GM18868 (cell line): ENCODE results near the gene PIR.

Experiments
- ATAC-seq: cut with Tn5 transposase; IDR thresholded peaks from one replicate; pipeline ENCODE4 v1.9.1; 2021; ENCODE audit warnings: mild to moderate bottlenecking, moderate library complexity; ENCODE audit not compliant: unreplicated experiment

Gene PIR

DNA sequence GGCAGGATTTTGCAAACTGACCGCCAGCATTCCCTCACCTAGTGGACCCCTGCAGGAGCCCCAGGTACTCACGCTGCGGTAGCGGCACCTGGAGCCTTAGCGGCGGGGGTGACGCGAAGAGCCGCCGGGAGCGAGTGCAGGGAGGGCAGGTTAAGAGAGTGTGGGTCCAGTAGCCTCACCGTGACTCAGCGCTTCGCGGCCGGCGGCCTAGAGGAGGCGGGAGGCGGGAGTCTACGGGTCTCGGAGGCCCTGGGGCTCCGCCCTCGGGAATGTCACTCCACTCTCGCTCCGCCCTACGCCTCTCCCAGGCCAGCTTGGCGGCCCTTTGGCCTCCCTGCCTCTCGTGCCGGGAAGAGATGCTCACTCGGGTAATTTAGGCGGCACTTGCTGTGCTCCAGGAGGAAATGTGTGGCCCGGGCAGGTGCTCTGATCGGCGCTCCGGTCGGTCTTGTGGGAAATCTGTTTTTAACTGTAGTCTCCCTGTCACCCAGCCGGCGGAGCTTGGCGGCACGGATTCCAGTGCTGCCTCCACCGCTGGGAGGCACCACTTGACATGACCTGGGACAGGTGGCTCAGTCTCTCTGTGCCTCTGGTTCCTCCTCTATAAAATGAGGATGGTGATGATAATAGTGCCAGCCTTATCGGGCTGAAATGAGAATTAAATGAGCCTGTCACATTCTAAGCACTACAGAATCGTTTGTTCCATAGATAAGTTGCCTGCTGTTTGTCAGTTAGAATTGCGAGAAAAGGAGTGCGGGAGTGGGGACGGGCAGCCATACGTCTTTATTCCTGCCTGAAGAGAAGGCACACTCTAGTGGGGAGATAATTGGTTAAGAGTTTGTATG is at the start of gene PIR:
Gene PIR, minus strand, starts transcription at position 216 of the 845 bp plus-strand sequence. CDS start 2,076 bp downstream, outside the sequence.
- peak; percentile 92 for ATAC-seq

DNA sequence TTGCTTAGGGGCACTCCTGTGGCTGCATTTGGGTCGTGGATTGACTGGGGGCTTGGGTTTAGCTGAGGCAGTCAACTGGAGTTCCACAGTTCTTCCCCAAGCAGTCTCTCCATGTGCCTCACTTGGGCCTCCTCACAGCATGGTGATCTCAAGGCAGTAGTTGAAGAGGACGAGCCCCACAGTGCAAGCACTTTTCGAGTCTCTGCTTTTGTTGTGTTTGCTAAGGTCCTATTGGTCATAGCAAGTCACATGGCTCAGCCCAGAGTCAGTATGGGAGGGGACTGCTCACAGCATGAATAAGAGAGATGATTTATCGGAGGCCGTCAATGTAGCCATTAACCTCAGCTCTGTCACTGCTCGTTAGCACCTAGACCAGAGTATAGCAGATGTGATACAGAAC is 37.2 kb upstream of the PIR start:
- no peak for ATAC-seq

DNA sequence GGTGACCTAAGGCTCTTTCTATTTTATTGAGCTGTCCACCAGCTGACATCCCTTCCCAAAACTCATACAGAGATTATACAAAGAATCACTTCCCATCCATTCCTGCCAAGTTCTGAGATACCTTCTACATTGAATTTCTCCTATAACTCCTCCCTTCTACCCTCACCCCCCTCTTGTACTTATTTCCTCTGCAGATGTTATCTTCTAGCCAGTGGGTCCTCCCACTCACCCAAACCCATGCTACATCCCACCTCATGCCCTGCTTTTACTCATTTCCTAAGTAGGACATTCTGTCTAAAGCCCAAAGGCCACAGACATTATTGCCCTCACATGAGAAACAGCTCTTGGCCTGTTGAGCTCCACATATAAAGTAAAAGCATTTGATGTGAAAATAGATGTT is 36.0 kb upstream of the PIR start:
- no peak for ATAC-seq

DNA sequence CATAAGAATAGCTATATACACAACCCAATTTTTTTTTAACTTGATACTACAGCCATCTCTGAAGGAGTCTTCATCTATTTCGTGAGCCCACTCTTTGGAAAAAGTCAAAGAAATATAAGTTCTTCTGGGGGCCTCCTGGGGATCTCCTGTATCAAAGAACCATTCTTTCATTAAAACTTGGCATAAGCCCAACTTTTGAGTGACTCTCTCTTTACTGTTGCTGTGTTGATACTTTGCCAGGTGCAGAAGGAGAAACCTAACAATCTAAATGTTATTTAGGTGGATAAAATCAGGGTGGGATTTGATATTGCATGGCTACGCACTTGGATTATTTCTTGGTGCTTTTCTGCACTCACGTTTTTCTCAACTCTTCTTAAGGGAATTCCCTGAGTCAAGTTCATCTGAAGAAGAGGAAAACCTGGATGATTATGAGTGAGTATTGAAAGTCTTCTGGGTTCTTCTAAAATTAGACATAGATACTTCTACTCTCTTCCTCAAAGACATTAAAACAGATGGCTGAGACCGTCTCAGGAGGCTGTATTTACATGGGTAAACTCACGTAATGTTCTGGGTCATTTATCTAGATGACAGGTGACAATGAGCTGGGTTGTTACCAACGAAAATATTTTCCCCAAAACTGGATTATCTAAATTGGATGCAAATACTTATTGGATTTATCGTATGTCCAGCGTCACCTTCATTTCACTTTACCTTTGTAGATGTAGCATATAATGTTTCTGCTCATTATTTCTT is 32.7 kb upstream of the PIR start:
- no peak for ATAC-seq

DNA sequence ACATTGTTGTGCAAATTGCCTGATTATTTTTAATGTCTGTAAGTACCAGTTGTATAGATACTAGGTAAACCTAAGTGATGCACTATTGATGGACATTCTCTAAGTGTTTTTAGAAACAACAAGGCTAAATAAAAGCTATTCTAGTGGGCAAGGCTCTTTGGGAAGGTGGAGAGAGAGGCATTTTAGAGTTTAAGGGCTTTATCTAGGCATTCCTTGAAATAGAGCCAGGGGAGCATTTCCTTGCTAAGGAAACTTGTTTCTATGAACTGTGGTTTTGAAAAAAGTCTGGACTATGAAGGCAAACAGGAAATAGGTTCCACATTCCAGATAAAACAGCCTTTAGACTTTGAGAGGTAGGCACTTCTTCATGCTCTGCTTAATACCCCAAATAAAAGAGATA is 31.3 kb upstream of the PIR start:
- ATAC-seq = no peak

DNA sequence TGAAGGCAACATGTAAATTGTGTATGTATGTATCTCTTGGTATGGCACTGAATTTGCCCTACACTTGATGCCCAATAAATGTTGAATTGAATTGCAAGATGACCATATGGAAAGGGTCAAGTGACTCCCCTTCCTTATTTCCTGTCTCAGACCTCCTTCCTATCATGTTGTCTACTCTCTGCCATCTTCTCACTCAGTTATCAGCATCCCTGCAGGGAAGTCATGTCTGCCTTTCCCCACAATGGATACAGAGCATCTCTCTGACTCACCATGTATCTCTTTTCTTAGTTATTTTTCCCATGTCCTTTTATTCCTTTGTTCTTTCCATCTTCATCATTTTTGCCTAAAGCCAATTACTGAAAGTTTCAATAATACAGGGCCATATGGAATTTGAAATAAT is 30.0 kb upstream of the PIR start:
- no peak for ATAC-seq

- ATAC-seq = no peak
These were observed 29.3 kb upstream of the PIR start for GRCh38 chrX:15522464-15522863.

DNA sequence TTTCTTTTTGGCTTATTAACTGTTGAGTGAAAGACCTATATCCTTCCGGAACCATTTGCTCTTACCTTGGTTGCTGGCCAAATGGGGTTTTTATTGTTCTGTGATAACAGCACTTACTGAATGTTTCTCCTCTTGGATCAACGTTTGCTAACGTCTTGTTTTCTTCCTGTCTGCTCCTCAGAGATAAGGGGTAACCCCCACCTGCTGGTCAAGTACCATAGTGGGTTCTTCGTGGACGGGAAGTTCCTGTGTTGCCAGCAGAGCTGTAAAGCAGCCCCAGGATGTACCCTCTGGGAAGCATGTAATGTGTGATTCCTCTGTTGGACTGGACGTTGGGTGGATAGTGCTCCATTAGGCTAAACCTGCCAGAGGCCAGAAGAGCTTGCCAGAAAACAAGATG is 22.8 kb upstream of the PIR start:
- ATAC-seq = no peak

DNA sequence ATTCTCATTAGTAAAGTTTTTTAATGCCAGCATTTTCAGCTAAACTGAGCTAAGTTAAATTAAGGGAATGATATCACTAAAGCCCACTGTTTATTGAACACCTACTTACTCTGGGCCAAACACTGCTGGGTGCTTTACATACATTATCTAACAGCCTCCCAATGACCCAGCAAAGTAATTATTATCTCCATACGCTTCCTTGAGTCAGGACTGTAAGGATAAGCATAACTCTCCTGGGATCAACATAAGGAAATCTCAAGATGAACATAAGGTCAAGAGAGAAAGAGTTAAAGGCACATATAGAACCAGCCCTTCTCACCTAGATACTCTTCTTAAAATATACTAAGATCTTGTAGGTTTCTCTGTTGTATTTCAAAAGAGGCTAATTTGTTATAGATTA is 21.1 kb upstream of the PIR start:
- ATAC-seq = no peak

GRCh38 chrX:15512401-15512965 is 19.4 kb upstream of the PIR start:
- ATAC-seq = no peak

DNA sequence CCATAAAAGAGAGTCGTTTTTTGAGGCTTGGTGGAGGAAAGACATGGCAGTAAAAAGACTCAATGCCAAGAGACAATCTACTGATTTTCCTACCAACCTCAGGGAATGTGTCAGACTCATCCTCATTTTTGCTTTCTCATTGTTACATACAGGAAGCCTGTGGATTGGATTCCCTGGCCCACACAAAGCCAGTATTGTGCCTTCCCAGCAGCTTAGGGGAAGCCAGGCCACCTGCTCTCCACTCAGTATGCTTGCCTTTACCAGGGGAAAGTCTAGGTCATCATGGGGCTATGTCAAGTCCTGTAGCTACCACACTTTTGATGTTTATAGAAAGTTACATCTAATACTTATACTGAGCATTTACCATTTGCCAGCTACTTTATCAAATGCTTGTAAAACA is 18.4 kb upstream of the PIR start:
- ATAC-seq = no peak

GRCh38 chrX:15509845-15510244 is 16.7 kb upstream of the PIR start:
- no peak for ATAC-seq

GRCh38 chrX:15507005-15507404 is 13.9 kb upstream of the PIR start:
- no peak for ATAC-seq

- ATAC-seq = no peak
These were observed 12.0 kb upstream of the PIR start for GRCh38 chrX:15505101-15505500.

- ATAC-seq = no peak
These were observed 11.5 kb upstream of the PIR start for GRCh38 chrX:15504661-15505060.

DNA sequence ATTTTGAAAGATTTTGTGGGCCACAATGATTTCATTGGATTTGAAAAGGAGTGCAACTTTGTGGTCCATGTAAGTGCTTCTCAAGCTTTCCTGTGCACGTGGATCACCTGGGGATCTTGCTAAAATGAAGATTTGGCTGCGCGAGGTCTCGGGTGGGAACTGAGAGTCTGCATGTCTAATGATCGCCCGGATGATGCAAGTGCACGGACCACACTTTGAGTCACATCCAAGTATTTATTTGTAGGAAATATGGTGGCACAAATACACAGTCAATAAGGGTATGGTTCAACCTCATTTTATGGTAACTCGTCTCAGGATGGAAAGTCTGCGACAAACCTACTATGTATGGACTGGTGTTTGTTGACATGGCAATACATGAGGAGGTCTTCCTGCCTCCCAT is 8.4 kb upstream of the PIR start:
- ATAC-seq = no peak

DNA sequence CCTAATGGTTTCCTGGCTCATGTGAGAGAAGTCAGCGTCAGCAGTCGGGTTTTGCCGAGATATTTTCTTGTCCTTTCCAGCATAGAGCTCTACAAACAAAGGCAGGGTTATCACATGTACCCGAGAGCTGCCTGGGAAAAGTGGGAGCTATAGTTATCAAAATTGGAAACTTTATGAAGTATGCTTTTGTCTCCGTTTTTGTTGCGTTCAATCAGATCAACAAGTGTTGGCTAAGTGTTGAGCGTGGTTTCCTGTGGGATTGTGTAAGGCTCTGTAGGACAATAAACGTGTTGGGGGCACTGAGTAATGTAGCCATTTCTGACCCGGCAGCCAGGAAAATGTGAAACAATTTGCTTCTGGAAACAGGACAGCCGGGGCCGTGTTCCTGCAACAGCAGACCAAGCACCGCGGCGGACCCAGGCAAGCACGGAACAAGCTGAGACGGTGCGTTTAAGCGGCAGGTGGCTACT is 7.4 kb upstream of the PIR start, which contains the start of gene BMX:
Gene BMX, plus strand, starts transcription at position 311 of the 470 bp plus-strand sequence. CDS start 7,547 bp downstream, outside the sequence.
- ATAC-seq = no peak

GRCh38 chrX:15499976-15500375 is 6.8 kb upstream of the PIR start:
- no peak for ATAC-seq

DNA sequence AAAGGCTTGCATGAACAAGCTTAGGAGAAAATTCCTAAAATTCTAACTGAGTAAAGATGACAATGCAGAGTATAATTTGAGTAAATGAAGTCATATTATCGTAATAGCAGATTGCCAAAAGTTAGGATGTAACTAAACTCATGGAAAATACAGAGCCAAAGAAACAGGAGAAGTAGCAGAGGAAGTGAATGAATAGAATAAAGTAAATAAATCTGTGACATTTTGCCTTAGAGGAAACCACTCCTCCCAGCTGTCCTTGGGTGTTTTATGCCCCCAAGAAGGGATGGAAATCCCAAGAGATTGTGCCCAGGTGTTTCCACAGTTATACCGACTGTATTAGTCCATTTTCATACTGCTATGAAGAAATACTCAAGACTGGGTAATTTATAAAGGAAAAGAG is 5.6 kb upstream of the PIR start:
- no peak for ATAC-seq

DNA sequence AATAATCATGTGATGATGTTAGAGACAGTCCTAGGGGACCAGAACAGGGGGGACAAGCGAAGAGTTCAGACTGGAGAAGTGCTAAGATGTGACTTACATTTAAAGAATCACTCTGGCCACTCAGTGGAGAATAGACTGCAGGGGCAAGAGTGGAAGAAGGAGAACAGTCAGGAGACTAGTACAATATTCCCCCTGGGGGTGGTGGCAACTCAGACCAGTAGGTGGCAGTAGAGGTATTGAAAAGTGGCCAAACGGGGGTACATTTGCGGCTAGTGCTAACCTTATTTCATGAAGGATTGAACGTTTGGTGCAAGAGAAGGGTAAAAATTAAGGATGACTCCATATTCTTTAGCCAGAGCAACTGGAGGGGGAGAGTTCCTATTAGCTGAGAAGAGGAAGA is 4.7 kb upstream of the PIR start:
- no peak for ATAC-seq

GRCh38 chrX:15496824-15497223 is 3.7 kb upstream of the PIR start:
- ATAC-seq = no peak

DNA sequence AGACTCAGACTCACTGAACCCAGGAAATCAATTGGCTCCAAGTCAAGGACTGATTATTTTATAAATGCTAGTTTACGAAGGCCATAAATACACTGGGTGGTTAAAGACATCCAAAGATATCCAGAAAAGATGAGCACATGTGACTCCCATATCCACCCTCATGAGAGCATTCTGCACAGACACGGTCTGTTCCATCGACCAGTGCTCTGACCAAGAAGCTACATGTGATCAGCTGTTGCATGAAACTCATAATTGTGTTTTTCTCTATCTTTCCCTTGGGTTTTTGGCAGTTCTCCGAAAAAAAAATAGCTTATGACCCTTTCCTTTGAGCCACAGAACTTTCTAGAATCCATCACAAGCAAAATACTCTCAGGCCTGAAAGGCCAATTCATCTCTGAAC is 2.7 kb upstream of the PIR start:
- no peak for ATAC-seq
